ENCODE measurements around the gene GPR153. TPM values are rescaled to one million over a fixed set of nuclear protein-coding genes. Genes with fewer than 3 reads are reported as not detected.

The GPR153 gene
- polyA plus RNA-seq, 1 experiment, result 9.0 TPM

DNA sequence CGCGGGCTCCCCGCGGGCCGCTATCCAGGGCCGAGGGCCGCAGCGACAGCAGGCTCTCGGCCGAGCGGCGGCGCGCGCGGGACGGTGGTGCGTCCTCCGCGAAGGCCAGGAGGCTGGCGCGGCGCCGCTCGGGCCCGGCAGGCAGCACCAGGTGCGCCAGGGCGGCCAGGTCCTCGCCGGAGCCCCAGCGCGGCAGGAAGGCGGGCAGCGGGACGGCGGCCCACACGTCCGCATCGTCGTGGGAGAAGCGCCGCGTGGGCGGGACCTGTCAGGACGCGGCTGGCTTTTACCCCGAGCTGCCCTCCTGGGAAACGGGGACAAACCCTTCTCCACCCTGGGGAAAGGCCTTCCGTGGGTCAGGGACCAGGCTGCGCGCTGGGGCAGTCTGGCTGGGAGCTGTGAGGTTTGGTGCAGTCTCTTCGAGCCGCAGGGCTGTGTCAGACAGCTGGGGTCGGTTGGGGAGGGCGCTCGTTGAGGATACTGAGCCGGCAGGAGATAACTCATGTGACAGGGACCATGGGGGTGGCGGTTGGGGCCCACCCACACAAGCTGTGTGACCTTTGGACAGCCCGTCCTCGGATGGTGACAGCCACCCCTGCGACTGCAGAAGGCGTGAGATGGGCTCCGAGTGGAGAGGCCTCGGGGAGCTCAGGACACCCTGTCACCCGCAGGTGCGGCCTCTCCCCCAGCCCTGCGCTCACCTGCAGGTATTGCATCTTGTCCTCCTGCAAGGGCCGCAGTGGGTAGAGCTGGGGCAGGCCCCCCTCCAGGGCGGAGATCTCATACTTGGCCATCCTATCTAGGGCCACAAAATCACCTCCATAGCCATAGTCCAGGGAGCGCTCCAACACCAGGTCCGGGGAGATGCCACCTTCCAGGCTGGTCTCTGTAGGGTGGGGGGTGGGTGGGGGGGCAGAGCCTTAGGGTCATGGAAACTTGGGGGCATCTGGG lies 10.9 kb downstream of the GPR153 start:
- DNase-seq (ENCODE audit: low read depth), result no peak
- TF ChIP-seq, protein P1, sequence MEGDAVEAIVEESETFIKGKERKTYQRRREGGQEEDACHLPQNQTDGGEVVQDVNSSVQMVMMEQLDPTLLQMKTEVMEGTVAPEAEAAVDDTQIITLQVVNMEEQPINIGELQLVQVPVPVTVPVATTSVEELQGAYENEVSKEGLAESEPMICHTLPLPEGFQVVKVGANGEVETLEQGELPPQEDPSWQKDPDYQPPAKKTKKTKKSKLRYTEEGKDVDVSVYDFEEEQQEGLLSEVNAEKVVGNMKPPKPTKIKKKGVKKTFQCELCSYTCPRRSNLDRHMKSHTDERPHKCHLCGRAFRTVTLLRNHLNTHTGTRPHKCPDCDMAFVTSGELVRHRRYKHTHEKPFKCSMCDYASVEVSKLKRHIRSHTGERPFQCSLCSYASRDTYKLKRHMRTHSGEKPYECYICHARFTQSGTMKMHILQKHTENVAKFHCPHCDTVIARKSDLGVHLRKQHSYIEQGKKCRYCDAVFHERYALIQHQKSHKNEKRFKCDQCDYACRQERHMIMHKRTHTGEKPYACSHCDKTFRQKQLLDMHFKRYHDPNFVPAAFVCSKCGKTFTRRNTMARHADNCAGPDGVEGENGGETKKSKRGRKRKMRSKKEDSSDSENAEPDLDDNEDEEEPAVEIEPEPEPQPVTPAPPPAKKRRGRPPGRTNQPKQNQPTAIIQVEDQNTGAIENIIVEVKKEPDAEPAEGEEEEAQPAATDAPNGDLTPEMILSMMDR (IDR thresholded peaks at IDR 0.05; ENCODE audit: insufficient read depth, low read depth, low read length), result no peak
- POLR2A ChIA-PET, result no interaction called here
- CTCF ChIA-PET, result interaction anchor here (1.0 to 9.1 kb wide), 4 partner anchors 10 to 155 kb away, joined by 3 to 264 read pairs (median 4); partner anchors contain the start of gene GPR153
- no peaks in the 10 kb centered on the region; the same call in 1 of the 2 replicates for H3K36me3 ChIP-seq (ENCODE audit: control insufficient read depth, insufficient read depth, low read length)
- no peak overlapping the region for H3K4me3 ChIP-seq (ENCODE audit: low read depth, low read length)
- H3K27me3 ChIP-seq (ENCODE audit: control insufficient read depth, insufficient read depth, low read length), result no peaks in the 10 kb centered on the region

DNA sequence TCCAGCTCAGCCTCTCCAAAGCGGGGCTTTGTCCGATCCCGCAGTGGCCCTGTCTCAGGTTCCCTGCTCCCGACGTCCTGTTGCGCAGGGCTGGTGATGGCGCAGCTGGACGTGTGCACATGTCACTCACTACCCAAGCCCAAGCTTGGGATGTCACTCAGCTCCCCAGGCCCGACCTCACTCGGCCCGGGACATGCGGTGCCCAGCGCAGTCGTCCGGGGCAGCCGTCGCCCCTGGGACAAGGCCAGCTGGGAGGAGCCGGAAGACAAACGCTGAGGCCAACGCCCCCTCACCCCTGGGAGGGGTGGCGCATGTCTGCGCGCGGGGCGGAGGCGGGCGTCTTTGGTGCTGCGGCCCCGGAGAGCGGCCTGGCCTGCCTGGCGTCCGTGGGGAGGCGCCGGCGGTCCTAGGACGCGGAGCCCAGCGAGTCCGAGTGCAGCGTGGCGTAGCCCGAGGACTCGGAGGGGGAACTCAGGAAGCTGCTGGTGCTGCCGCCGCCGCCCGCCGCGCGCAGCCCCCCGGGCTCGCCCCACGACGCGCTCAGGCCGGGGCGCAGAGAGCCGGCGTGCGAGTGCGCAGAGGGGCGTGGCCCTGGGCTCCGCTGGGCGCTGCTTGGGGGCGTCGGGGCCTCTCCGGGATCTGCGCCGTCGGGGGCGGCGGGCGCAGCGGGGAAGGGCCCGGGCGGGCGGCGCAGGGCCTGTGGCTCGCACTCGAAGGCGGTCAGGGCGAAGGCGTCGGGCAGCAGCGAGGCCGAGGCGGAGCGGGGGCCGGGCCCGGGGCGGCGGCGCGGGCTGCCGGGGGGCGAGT lies 11.8 kb downstream of the GPR153 start:
- H3K27me3 ChIP-seq (ENCODE audit: control insufficient read depth, insufficient read depth, low read length), result peaks cover 6% of the 10 kb centered on the region

DNA sequence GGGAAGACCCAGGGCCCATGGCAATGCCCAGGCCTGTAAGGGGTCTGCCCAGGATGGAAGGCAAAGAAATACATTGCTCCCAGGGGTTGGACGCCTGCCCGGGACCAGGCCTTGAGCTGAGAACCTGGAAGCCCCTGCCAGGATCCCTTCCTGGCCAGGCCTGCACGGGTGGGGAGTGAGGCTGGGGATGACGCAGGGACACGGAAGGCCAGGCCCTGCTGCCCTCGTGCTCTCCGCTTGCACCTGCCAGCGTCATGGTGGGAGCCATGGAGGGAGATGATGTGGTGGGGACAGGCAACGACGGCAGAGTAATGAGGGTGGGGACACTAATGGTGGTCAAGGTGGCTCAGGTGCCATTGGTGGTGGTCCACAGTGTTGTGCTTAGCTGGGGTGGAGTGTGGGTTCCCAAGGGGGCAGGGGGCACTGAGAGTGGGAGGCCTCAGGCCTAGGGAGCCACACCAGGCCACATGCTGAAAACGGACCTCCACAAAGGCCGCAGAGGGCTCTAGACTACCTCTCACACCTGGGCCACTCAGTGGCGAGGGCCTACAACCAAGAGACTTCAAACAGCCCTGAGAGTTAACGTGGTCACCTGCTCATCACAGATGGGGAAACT lies 12.6 kb downstream of the GPR153 start:
- Histone ChIP-seq H3K36me3 (ENCODE audit: control insufficient read depth, insufficient read depth, low read length) (no peaks in the 10 kb centered on the region; the same call in 1 of the 2 replicates), H3K4me3 (ENCODE audit: low read depth, low read length) (no peak overlapping the region), H3K27me3 (ENCODE audit: control insufficient read depth, insufficient read depth, low read length) (peaks cover 12% of the 10 kb centered on the region)
- POLR2A ChIA-PET, result no interaction called here
- no peak for DNase-seq (ENCODE audit: low read depth)
- TF ChIP-seq, protein P1 (IDR thresholded peaks at IDR 0.05; ENCODE audit: insufficient read depth, low read depth, low read length), result no peak
- CTCF ChIA-PET, result interaction anchor here (0.7 to 9.1 kb wide), 13 partner anchors 13 to 228 kb away, joined by 3 to 264 read pairs (median 3); partner anchors contain the start of gene ICMT

More for the DNA sequence above, 11.8 kb downstream of the GPR153 start:
- CTCF ChIA-PET, result interaction anchor here (0.8 to 9.1 kb wide), 4 partner anchors 91 to 196 kb away, joined by 3 to 264 read pairs (median 4); no protein-coding TSS in a partner anchor
- Histone ChIP-seq H3K4me3 (ENCODE audit: low read depth, low read length) (peak overlapping the region; percentile 21), H3K36me3 (ENCODE audit: control insufficient read depth, insufficient read depth, low read length) (no peaks in the 10 kb centered on the region; the same call in 1 of the 2 replicates)
- TF ChIP-seq, protein P1 (IDR thresholded peaks at IDR 0.05; ENCODE audit: insufficient read depth, low read depth, low read length), result no peak
- POLR2A ChIA-PET, result no interaction called here
- DNase-seq (ENCODE audit: low read depth), result no peak

DNA sequence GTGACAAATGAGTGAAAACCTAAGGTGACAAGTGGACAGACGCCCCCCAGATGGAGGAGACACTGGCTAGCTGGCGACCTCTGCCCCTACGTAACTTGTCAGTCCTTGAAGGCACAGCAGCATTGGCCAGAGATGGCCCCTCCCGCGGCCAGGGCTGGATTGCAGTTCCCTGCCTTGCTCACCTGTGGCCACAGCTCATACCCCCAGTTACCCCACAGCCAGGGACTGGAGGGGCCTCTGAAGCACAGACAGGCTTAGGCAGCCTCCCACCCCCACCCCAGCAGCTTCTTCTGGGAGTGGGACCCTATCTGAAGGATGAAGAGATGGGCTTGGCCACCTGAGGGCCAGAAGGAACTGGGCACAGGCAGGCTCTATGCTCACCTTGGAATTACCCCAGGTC lies 13.2 kb downstream of the GPR153 start:
- H3K27me3 ChIP-seq (ENCODE audit: control insufficient read depth, insufficient read depth, low read length), result peaks cover 18% of the 10 kb centered on the region
- no peak for DNase-seq (ENCODE audit: low read depth)
- no peak overlapping the region for H3K4me3 ChIP-seq (ENCODE audit: low read depth, low read length)
- H3K36me3 ChIP-seq (ENCODE audit: control insufficient read depth, insufficient read depth, low read length), result no peaks in the 10 kb centered on the region; the same call in 1 of the 2 replicates
- CTCF ChIA-PET, result interaction anchor here (0.7 to 9.1 kb wide), 38 partner anchors 8 to 229 kb away, joined by 3 to 264 read pairs (median 5); partner anchors contain the start of gene ICMT
- TF ChIP-seq, protein P1 (IDR thresholded peaks at IDR 0.05; ENCODE audit: insufficient read depth, low read depth, low read length), result no peak
- POLR2A ChIA-PET, result no interaction called here
